ENCODE results near the gene ABHD10. TPM values are rescaled to one million over a fixed set of nuclear protein-coding genes. Genes with fewer than 3 reads are reported as not detected.
A peak's percentile ranks its signal among the peaks of the same experiment; 100 is the strongest.

The ABHD10 gene
- total RNA-seq, 1 experiment from 2014 or later, result 30.3 TPM

- TF ChIP-seq REST (IDR thresholded peaks at IDR 0.05; ENCODE audit: insufficient read depth in 1 of 2, low read depth in 2 of 2, low read length in 1 of 2) (no peak), TCF7L2 (IDR thresholded peaks at IDR 0.05; ENCODE audit: low read depth, low read length) (no peak), SIN3A (IDR thresholded peaks at IDR 0.05; ENCODE audit: borderline replicate concordance, insufficient read depth, low read depth, low read length) (no peak)
- TF ChIP-seq, protein P1, sequence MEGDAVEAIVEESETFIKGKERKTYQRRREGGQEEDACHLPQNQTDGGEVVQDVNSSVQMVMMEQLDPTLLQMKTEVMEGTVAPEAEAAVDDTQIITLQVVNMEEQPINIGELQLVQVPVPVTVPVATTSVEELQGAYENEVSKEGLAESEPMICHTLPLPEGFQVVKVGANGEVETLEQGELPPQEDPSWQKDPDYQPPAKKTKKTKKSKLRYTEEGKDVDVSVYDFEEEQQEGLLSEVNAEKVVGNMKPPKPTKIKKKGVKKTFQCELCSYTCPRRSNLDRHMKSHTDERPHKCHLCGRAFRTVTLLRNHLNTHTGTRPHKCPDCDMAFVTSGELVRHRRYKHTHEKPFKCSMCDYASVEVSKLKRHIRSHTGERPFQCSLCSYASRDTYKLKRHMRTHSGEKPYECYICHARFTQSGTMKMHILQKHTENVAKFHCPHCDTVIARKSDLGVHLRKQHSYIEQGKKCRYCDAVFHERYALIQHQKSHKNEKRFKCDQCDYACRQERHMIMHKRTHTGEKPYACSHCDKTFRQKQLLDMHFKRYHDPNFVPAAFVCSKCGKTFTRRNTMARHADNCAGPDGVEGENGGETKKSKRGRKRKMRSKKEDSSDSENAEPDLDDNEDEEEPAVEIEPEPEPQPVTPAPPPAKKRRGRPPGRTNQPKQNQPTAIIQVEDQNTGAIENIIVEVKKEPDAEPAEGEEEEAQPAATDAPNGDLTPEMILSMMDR (IDR thresholded peaks at IDR 0.05), result peak; percentile 62
- CTCF ChIA-PET, result interaction anchor here (0.6 to 2.2 kb wide), 14 partner anchors 11 to 345 kb away, joined by 3 to 41 read pairs (median 4); partner anchors contain the start of genes ABHD10 and PHLDB2
- POLR2A ChIA-PET, result interaction anchor here (0.6 kb wide), 2 partner anchors 39 to 154 kb away, joined by 4 read pairs; no protein-coding TSS in a partner anchor
- no peak overlapping the region for H3K4me3 ChIP-seq (ENCODE audit: low read depth in 2 of 2, low read length in 2 of 2)
- ATAC-seq (peak; percentile 75), DNase-seq (ENCODE audit: low read depth, low spot score) (no peak)
- no peaks in the 10 kb centered on the region for H3K27me3 ChIP-seq (ENCODE audit: control insufficient read depth, insufficient read depth, low read length)
- no peaks in the 10 kb centered on the region for H3K36me3 ChIP-seq (ENCODE audit: control insufficient read depth, insufficient read depth, low read length)
- no peak overlapping the region for H3K27ac ChIP-seq (ENCODE audit: low read length)
- no peaks in the 10 kb centered on the region for H3K4me1 ChIP-seq (ENCODE audit: control insufficient read depth, insufficient read depth, low read length)
- intact Hi-C loops (cut with micrococcal nuclease; ENCODE audit: unreplicated experiment), result loop anchor here (2.0 kb wide), 1 partner anchor 297 kb away; no protein-coding TSS in a partner anchor
- no peaks in the 10 kb centered on the region for H3K9me3 ChIP-seq (ENCODE audit: control insufficient read depth, insufficient read depth, low read depth, low read length)
- in situ Hi-C loops (cut with HindIII; ENCODE audit: low pct_unique_long_range_greater_than_20kb, low sequenced_read_pairs), result no loop called here
- BruUV-seq (replicated peaks), result no TSS peak
Measured at GRCh38 chr3:112013784-112014143, 34.9 kb downstream of the ABHD10 start.

- no peaks in the 10 kb centered on the region; the same call in 1 of the 2 replicates for H3K27me3 ChIP-seq (ENCODE audit: control insufficient read depth, insufficient read depth, low read length)
- H3K4me3 ChIP-seq (ENCODE audit: low read depth in 2 of 2, low read length in 2 of 2), result no peak overlapping the region
- DNase-seq (ENCODE audit: low read depth, low spot score), result no peak
- BruUV-seq (replicated peaks), result no TSS peak
- POLR2A ChIA-PET, result no interaction called here
- no peaks in the 10 kb centered on the region for H3K4me1 ChIP-seq (ENCODE audit: control insufficient read depth, insufficient read depth, low read length)
- TF ChIP-seq TCF7L2 (IDR thresholded peaks at IDR 0.05; ENCODE audit: low read depth, low read length) (no peak), REST (IDR thresholded peaks at IDR 0.05; ENCODE audit: insufficient read depth in 1 of 2, low read depth in 2 of 2, low read length in 1 of 2) (no peak), POLR2AphosphoS5 (IDR thresholded peaks at IDR 0.05; ENCODE audit: low read depth, low read length) (no peak), SIN3A (IDR thresholded peaks at IDR 0.05; ENCODE audit: borderline replicate concordance, insufficient read depth, low read depth, low read length) (no peak)
- TF ChIP-seq, protein P1 (IDR thresholded peaks at IDR 0.05), result no peak
- in situ Hi-C loops (cut with HindIII; ENCODE audit: low pct_unique_long_range_greater_than_20kb, low sequenced_read_pairs), result no loop called here
- intact Hi-C loops (cut with micrococcal nuclease; ENCODE audit: unreplicated experiment), result no loop called here
- H3K36me3 ChIP-seq (ENCODE audit: control insufficient read depth, insufficient read depth, low read length), result no peaks in the 10 kb centered on the region
- no peak for ATAC-seq
- H3K9me3 ChIP-seq (ENCODE audit: control insufficient read depth, insufficient read depth, low read depth, low read length), result no peaks in the 10 kb centered on the region
- no peak overlapping the region for H3K27ac ChIP-seq (ENCODE audit: low read length)
- CTCF ChIA-PET, result no interaction called here
Measured at GRCh38 chr3:112017091-112017490, 38.3 kb downstream of the ABHD10 start.
